GM18499 (cell line): Measurements from ENCODE around the gene LSM14A.

Experiments used
- ATAC-seq: cut with Tn5 transposase; IDR thresholded peaks from one replicate; pipeline ENCODE4 v1.9.1; 2021; ENCODE audit warnings: moderate number of reproducible peaks; ENCODE audit not compliant: insufficient read depth, unreplicated experiment

Gene LSM14A

GRCh38 chr19:34274827-34275625 lies 102.7 kb downstream of the LSM14A start:
- no peak for ATAC-seq

- no peak for ATAC-seq
Observed at GRCh38 chr19:34275705-34276104, 103.4 kb downstream of the LSM14A start.

GRCh38 chr19:34276614-34277013 lies 104.3 kb downstream of the LSM14A start:
- no peak for ATAC-seq

GRCh38 chr19:34277244-34277643 lies 104.9 kb downstream of the LSM14A start:
- ATAC-seq, result no peak

GRCh38 chr19:34278783-34279182 lies 106.5 kb downstream of the LSM14A start:
- ATAC-seq, result no peak
